Measurements from ENCODE around the gene HLX. TPM values are rescaled to one million over a fixed set of nuclear protein-coding genes. Genes with fewer than 3 reads are reported as not detected.

Gene HLX
- total and polyA plus RNA-seq, 2 of the 13 experiments (the other 11 are each of a cell fraction or from before 2014, with no cell fraction given): 0.30 to 0.35 TPM

GRCh38 chr1:220884981-220885918 is 6.0 kb downstream of the HLX start:
- Histone ChIP-seq H3K79me2 (ENCODE audit: insufficient read depth, low read length) (no peaks in the 10 kb centered on the region), H3K4me2 (ENCODE audit: low read depth, low read length) (no peak overlapping the region), H3K27ac (ENCODE audit: extremely low read length, insufficient read depth, low read length) (no peak overlapping the region), H3K9ac (ENCODE audit: insufficient read depth, low read depth, low read length) (no peak overlapping the region), H2AFZ (ENCODE audit: low read length) (no peak overlapping the region), H3K36me3 (replicated peaks in 1 of 2; ENCODE audit: control insufficient read depth in 1 of 2, insufficient read depth in 2 of 2, low read length in 2 of 2) (no peaks in the 10 kb centered on the region), H4K20me1 (ENCODE audit: insufficient read depth, low read length) (no peaks in the 10 kb centered on the region), H3K4me1 (ENCODE audit: insufficient read depth, low read length) (no peaks in the 10 kb centered on the region), H3K27me3 (ENCODE audit: control insufficient read depth in 1 of 2, insufficient read depth in 2 of 2, low read length in 2 of 2) (peaks cover 2 to 25% of the 10 kb centered on the region in 2 experiments; a peak in 3 of 5 replicates), H3K9me3 (ENCODE audit: low read length) (no peaks in the 10 kb centered on the region), H3K4me3 (replicated peaks in 1 of 3; ENCODE audit: insufficient read depth in 1 of 3, low read depth in 2 of 3, low read length in 3 of 3) (no peak overlapping the region)
- in situ Hi-C loops (cut with HindIII; ENCODE audit: extremely low pct_ligation_motif_present, low pct_unique_long_range_greater_than_20kb) (no loop called here), intact Hi-C loops (cut with micrococcal nuclease; ENCODE audit: unreplicated experiment) (no loop called here)
- no peak for ATAC-seq
- BruUV-seq (replicated peaks): no TSS peak
- DNase-seq (ENCODE audit: low spot score): no peak
- POLR2A ChIA-PET: no interaction called here
- 86% methylated on average over 19 of the region's 19 CpGs for WGBS (ENCODE audit: low lambda C conversion rate)
- no peak for FAIRE-seq
- TF ChIP-seq NFKBIZ (CRISPR knock-in tag; IDR thresholded peaks at IDR 0.05) (no peak), ZBTB44 (CRISPR knock-in tag; IDR thresholded peaks at IDR 0.05) (no peak), ISL2 (CRISPR knock-in tag; IDR thresholded peaks at IDR 0.05) (no peak), RXRB (CRISPR knock-in tag; IDR thresholded peaks at IDR 0.05; ENCODE audit: borderline replicate concordance) (no peak)
- CTCF ChIA-PET (ENCODE audit: low intra/inter-chr PET ratio, low total read pairs): no interaction called here

GRCh38 chr1:220885971-220886370 is 6.7 kb downstream of the HLX start:
- intact Hi-C loops (cut with micrococcal nuclease; ENCODE audit: unreplicated experiment) (no loop called here), in situ Hi-C loops (cut with HindIII; ENCODE audit: extremely low pct_ligation_motif_present, low pct_unique_long_range_greater_than_20kb) (no loop called here)
- H3K9me3 ChIP-seq (ENCODE audit: low read length): no peaks in the 10 kb centered on the region
- no peak for TF ChIP-seq FLYWCH1 (CRISPR knock-in tag; IDR thresholded peaks at IDR 0.05)
- TF ChIP-seq ZNF597 (CRISPR knock-in tag; IDR thresholded peaks at IDR 0.05): no peak
- TF ChIP-seq ZNF850 (CRISPR knock-in tag; conservative IDR thresholded peaks at IDR 0.05): no peak
- TF ChIP-seq CENPT (CRISPR knock-in tag; IDR thresholded peaks at IDR 0.05; ENCODE audit: low read depth): no peak
- TF ChIP-seq, protein P1, sequence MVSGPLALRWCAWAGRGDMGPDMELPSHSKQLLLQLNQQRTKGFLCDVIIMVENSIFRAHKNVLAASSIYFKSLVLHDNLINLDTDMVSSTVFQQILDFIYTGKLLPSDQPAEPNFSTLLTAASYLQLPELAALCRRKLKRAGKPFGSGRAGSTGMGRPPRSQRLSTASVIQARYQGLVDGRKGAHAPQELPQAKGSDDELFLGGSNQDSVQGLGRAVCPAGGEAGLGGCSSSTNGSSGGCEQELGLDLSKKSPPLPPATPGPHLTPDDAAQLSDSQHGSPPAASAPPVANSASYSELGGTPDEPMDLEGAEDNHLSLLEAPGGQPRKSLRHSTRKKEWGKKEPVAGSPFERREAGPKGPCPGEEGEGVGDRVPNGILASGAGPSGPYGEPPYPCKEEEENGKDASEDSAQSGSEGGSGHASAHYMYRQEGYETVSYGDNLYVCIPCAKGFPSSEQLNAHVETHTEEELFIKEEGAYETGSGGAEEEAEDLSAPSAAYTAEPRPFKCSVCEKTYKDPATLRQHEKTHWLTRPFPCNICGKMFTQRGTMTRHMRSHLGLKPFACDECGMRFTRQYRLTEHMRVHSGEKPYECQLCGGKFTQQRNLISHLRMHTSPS (CRISPR knock-in tag; IDR thresholded peaks at IDR 0.05; ENCODE audit: low read depth): no peak
- no peak for TF ChIP-seq NFKBIZ (CRISPR knock-in tag; IDR thresholded peaks at IDR 0.05)
- no peak for TF ChIP-seq ZNF10 (CRISPR knock-in tag; IDR thresholded peaks at IDR 0.05; ENCODE audit: borderline replicate concordance, low read depth)
- no peak for TF ChIP-seq TEAD3 (CRISPR knock-in tag; optimal IDR thresholded peaks at IDR 0.05; ENCODE audit: borderline replicate concordance)
- no peak for TF ChIP-seq TBL1XR1 (IDR thresholded peaks at IDR 0.05; ENCODE audit: borderline replicate concordance, low read length, partially characterized antibody)
- no peak for TF ChIP-seq ZNF792 (CRISPR knock-in tag; IDR thresholded peaks at IDR 0.05)
- no peak for TF ChIP-seq RORA (CRISPR knock-in tag; IDR thresholded peaks at IDR 0.05)

More at GRCh38 chr1:220885971-220886370, 6.7 kb downstream of the HLX start:
- Histone ChIP-seq H3K4me1 (ENCODE audit: insufficient read depth, low read length) (no peaks in the 10 kb centered on the region), H3K4me2 (ENCODE audit: low read depth, low read length) (no peak overlapping the region), H3K4me3 (replicated peaks in 1 of 3; ENCODE audit: insufficient read depth in 1 of 3, low read depth in 2 of 3, low read length in 3 of 3) (no peak overlapping the region), H3K27ac (ENCODE audit: extremely low read length, insufficient read depth, low read length) (no peak overlapping the region), H3K79me2 (ENCODE audit: insufficient read depth, low read length) (no peaks in the 10 kb centered on the region), H2AFZ (ENCODE audit: low read length) (no peak overlapping the region), H3K36me3 (replicated peaks in 1 of 2; ENCODE audit: control insufficient read depth in 1 of 2, insufficient read depth in 2 of 2, low read length in 2 of 2) (no peaks in the 10 kb centered on the region), H4K20me1 (ENCODE audit: insufficient read depth, low read length) (no peaks in the 10 kb centered on the region), H3K9ac (ENCODE audit: insufficient read depth, low read depth, low read length) (no peak overlapping the region), H3K27me3 (ENCODE audit: control insufficient read depth in 1 of 2, insufficient read depth in 2 of 2, low read length in 2 of 2) (peaks cover 2 to 31% of the 10 kb centered on the region in 2 experiments; a peak in 4 of 5 replicates)
- DNase-seq (ENCODE audit: low spot score) (no peak), FAIRE-seq (no peak), ATAC-seq (no peak)
- POLR2A ChIA-PET: no interaction called here
- WGBS (ENCODE audit: low lambda C conversion rate): 26% methylated on average over 3 of the region's 3 CpGs
- BruUV-seq (replicated peaks): no TSS peak
- CTCF ChIA-PET (ENCODE audit: low intra/inter-chr PET ratio, low total read pairs): no interaction called here

Measured in HepG2 (cell line).